ENCODE results near the gene KLHL3. TPM values are rescaled to one million over a fixed set of nuclear protein-coding genes. Genes with fewer than 3 reads are reported as not detected.

The KLHL3 gene
- total and polyA plus RNA-seq, 2 experiments from 2014 or later = 4.9 to 10.8 TPM

GRCh38 chr5:137753691-137754187, 17.9 kb upstream of the KLHL3 start:
- no peak for TF ChIP-seq JUNB (IDR thresholded peaks at IDR 0.05; ENCODE audit: unreplicated experiment)
- no peak for TF ChIP-seq EZH2phosphoT487 (IDR thresholded peaks at IDR 0.05; ENCODE audit: unreplicated experiment)
- no peak for TF ChIP-seq NANOG (IDR thresholded peaks at IDR 0.05; ENCODE audit: borderline replicate concordance)
- TF ChIP-seq EZH2 (IDR thresholded peaks at IDR 0.05; ENCODE audit: low read depth, unreplicated experiment) = no peak
- TF ChIP-seq ZNF114 (CRISPR knock-in tag; IDR thresholded peaks at IDR 0.05) = no peak
- no peak for TF ChIP-seq ZNF331 (CRISPR knock-in tag; IDR thresholded peaks at IDR 0.05; ENCODE audit: low read depth)
- TF ChIP-seq CREB1 (CRISPR knock-in tag; IDR thresholded peaks at IDR 0.05; ENCODE audit: low read depth) = no peak
- no peak for TF ChIP-seq CTCF (conservative IDR thresholded peaks at IDR 0.05; ENCODE audit: low read depth in 2 of 2)
- TF ChIP-seq STAT1 (IDR thresholded peaks at IDR 0.05; ENCODE audit: unreplicated experiment) = no peak
- no peak for TF ChIP-seq POLR2AphosphoS5 (IDR thresholded peaks at IDR 0.05; ENCODE audit: low read depth)
- TF ChIP-seq REST (IDR thresholded peaks at IDR 0.05; ENCODE audit: unreplicated experiment) = no peak
- TF ChIP-seq ZNF462 (CRISPR knock-in tag; IDR thresholded peaks at IDR 0.05) = no peak
- TF ChIP-seq ETS1 (IDR thresholded peaks at IDR 0.05) = no peak
- peaks cover 48% of the 10 kb centered on the region for H3K79me2 ChIP-seq (replicated peaks; ENCODE audit: insufficient read depth)
- H3K4me3 ChIP-seq = peak overlapping the region; percentile 61
- peak overlapping the region; percentile 99 for H3K27ac ChIP-seq (ENCODE audit: low read depth)
- Mint-ChIP-seq H3K4me1 (peaks cover 18% of the 10 kb centered on the region), H3K36me3 (ENCODE audit: low read depth) (peaks cover 42% of the 10 kb centered on the region), H3K9me3 (no peaks in the 10 kb centered on the region; the same call in 2 of the 3 replicates), H3K27ac (peak overlapping the region; percentile 100), H3K4me3 (peak overlapping the region; percentile 92), H3K27me3 (ENCODE audit: insufficient read depth, low read depth, poor library complexity) (peaks cover 8% of the 10 kb centered on the region)
- DNase-seq (ENCODE audit: low spot score) (no peak), ATAC-seq (peak; percentile 3)
- H3K27me3 ChIP-seq (ENCODE audit: insufficient read depth) = no peaks in the 10 kb centered on the region
- H3K9me2 ChIP-seq (ENCODE audit: insufficient read depth) = no peaks in the 10 kb centered on the region
- no peak overlapping the region for H2AFZ ChIP-seq
- H4K20me1 ChIP-seq (replicated peaks; ENCODE audit: insufficient read depth) = peaks cover 33% of the 10 kb centered on the region
- H3F3A ChIP-seq (replicated peaks; ENCODE audit: low read depth) = no peaks in the 10 kb centered on the region
- peak overlapping the region; percentile 75 for H3K4me2 ChIP-seq
- H3K4me1 ChIP-seq (ENCODE audit: insufficient read depth) = peaks cover 17% of the 10 kb centered on the region
- H3K36me3 ChIP-seq (ENCODE audit: insufficient read depth) = no peaks in the 10 kb centered on the region

Data from GM23338 (cell line).